Sigmoid colon (tissue), 7 donors: Measurements from ENCODE around the gene TGM6. TPM values are rescaled to one million over a fixed set of nuclear protein-coding genes. Genes with fewer than 3 reads are reported as not detected.

ENCODE experiments used
- DNase-seq: peaks from one replicate; pipeline ENCODE4 v3.0.0-alpha.2; 2019
- H3K27ac ChIP-seq, 4 donors: fragments of 200-600 bp; sonication (generic); one replicate each; pipeline ENCODE4 v1.5.1; 2016 to 2019; ENCODE audit warnings: mild to moderate bottlenecking in 1 of 4
- H3K27me3 ChIP-seq, 3 donors: fragments of 200-600 bp; sonication (generic); one replicate each; pipeline ENCODE4 v1.5.1; 2019; ENCODE audit warnings: mild to moderate bottlenecking in 1 of 3
- H3K36me3 ChIP-seq, 4 donors: fragments of 200-600 bp; sonication (generic); one replicate each; pipeline ENCODE4 v1.5.1; 2016 to 2019
- H3K4me1 ChIP-seq, 4 donors: fragments of 200-600 bp; sonication (generic); one replicate each; pipeline ENCODE4 v1.5.1; 2017 to 2019
- H3K4me3 ChIP-seq, 4 donors: fragments of 200-600 bp; sonication (generic); one replicate each; pipeline ENCODE4 v1.5.1; 2017 to 2019; ENCODE audit warnings: mild to moderate bottlenecking in 2 of 4, moderate library complexity in 1 of 4
- H3K9me3 ChIP-seq, 4 donors: fragments of 200-600 bp in 3 of 4; sonication (generic) in 3 of 4; one replicate each; pipeline versions ENCODE4 v1.5.1 to v1.6.1; 2013 to 2019
- CTCF ChIP-seq, 4 experiments: fragments of 450-650 bp in 3 of 4; fragments of 200-600 bp in 1 of 4; IDR thresholded peaks; one replicate each; pipeline ENCODE4 v1.5.1; 2016 to 2019; ENCODE audit warnings: antibody characterized with exemption in 4 of 4, mild to moderate bottlenecking in 3 of 4, moderate library complexity in 2 of 4
- EP300 ChIP-seq, 4 donors: sonication (generic); formaldehyde crosslinking; IDR thresholded peaks; one replicate each; pipeline ENCODE4 v1.6.1; 2017; ENCODE audit warnings: antibody characterized with exemption in 4 of 4
- POLR2A ChIP-seq, 2 donors: fragments of 450-650 bp; IDR thresholded peaks; one replicate each; pipeline ENCODE4 v1.6.1; 2016; ENCODE audit warnings: antibody characterized with exemption in 2 of 2, mild to moderate bottlenecking in 2 of 2, moderate library complexity in 2 of 2
- POLR2AphosphoS5 ChIP-seq, 4 donors: sonication (generic); formaldehyde crosslinking; IDR thresholded peaks; one replicate each; pipeline ENCODE4 v1.6.1; 2017; ENCODE audit warnings: antibody characterized with exemption in 4 of 4
- WGBS, 2 donors: extraction: QIAGEN DNeasy Blood & Tissue Kit; methylation state at CpG; one replicate each; pipeline ENCODE4 v1.1.7; 2013; 5-methylcytosine and 5-hydroxymethylcytosine counted together
- intact Hi-C: fragments of 100-400 bp; cut with DNase I; formaldehyde crosslinking; loops from one replicate; pipeline ENCODE4 v1.15.1; 2023
- polyA plus RNA-seq, 3 donors: library from polyadenylated mRNA; stranded (reverse); fragments of 200-250 nt; gene quantifications; one replicate each; pipeline ENCODE4 v1.2.3, GENCODE V29; 2013
- total RNA-seq, 4 donors: library from RNA; depleted of rRNA; stranded (reverse); fragments of >200 nt; gene quantifications; one replicate each; pipeline ENCODE4 v1.1.0, GENCODE V29; 2016
- donor health status: healthy with polysubstance abuse.
- donor health status: Bipolar disorder and iron deficiency.
- donor health status: healthy.

Gene TGM6
- total and polyA plus RNA-seq, 7 donors: not detected

DNA sequence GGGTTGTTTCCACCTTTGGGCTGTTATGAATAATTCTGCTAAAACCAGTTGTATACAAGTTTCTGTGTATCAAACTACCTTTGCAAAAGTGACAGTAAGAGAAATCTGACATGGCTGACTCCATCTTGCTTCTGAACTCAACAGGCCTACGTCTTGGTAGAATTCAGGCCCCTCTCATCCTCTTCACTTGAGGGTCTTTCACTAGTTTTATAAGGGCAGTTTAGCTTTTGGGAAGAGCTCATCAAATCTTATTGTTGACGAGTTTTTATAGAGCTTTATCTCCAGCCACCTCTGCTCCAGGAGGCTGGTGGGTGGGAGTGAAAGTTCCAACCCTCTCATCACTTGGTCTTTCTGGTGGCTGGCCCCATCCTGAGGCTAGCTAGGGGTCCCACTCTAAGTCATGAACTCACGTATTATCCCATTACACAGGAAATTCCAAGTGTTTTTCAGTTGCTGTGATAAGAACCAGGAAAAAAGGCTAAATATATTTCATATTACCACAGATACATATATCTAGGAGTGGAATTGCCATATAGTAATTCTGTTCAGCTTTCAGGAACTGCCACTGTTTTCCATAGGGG, 78.3 kb downstream of the TGM6 start:
- 88 to 89% methylated on average over 3 of the region's 3 CpGs for WGBS, 2 donors
- no peaks in the 10 kb centered on the region for H3K4me1 ChIP-seq
- no peak overlapping the region for H3K27ac ChIP-seq
- intact Hi-C loops: no loop called here
- no peak overlapping the region for H3K4me3 ChIP-seq
- H3K36me3 ChIP-seq: peaks cover 29 to 56% (median 38%) of the 10 kb centered on the region in 4 donors
- no peak for DNase-seq
- no peaks in the 10 kb centered on the region for H3K9me3 ChIP-seq
- H3K27me3 ChIP-seq: no peaks in the 10 kb centered on the region
- no peak for TF ChIP-seq POLR2A (IDR thresholded peaks at IDR 0.05)
- TF ChIP-seq EP300 (IDR thresholded peaks at IDR 0.05): no peak
- TF ChIP-seq CTCF (IDR thresholded peaks at IDR 0.05): no peak
- TF ChIP-seq POLR2AphosphoS5 (IDR thresholded peaks at IDR 0.05): no peak

- H3K27me3 ChIP-seq: no peaks in the 10 kb centered on the region
- DNase-seq: no peak
- no peaks in the 10 kb centered on the region for H3K4me1 ChIP-seq
- no peak overlapping the region for H3K4me3 ChIP-seq
- no peak overlapping the region for H3K27ac ChIP-seq
- no peaks in the 10 kb centered on the region for H3K9me3 ChIP-seq
- 32 to 69% methylated on average over 1 of the region's 1 CpG for WGBS, 2 donors
- TF ChIP-seq CTCF (IDR thresholded peaks at IDR 0.05) (no peak), POLR2AphosphoS5 (IDR thresholded peaks at IDR 0.05) (no peak), EP300 (IDR thresholded peaks at IDR 0.05) (no peak), POLR2A (IDR thresholded peaks at IDR 0.05) (no peak)
- peaks cover 31 to 67% (median 48%) of the 10 kb centered on the region in 4 donors for H3K36me3 ChIP-seq
- intact Hi-C loops: no loop called here
Measured at GRCh38 chr20:2459981-2460751, 79.5 kb downstream of the TGM6 start.

GRCh38 chr20:2460752-2461424, 80.2 kb downstream of the TGM6 start:
- no peak overlapping the region for H3K27ac ChIP-seq
- no peaks in the 10 kb centered on the region for H3K4me1 ChIP-seq
- DNase-seq: no peak
- whole genome bisulfite sequencing, 2 donors: 84 to 87% methylated on average over 4 of the region's 4 CpGs
- intact Hi-C loops: no loop called here
- no peaks in the 10 kb centered on the region for H3K27me3 ChIP-seq
- no peaks in the 10 kb centered on the region for H3K9me3 ChIP-seq
- H3K4me3 ChIP-seq: no peak overlapping the region
- TF ChIP-seq POLR2AphosphoS5 (IDR thresholded peaks at IDR 0.05) (no peak), EP300 (IDR thresholded peaks at IDR 0.05) (no peak), POLR2A (IDR thresholded peaks at IDR 0.05) (no peak)
- H3K36me3 ChIP-seq: peaks cover 38 to 75% (median 55%) of the 10 kb centered on the region in 4 donors

GRCh38 chr20:2462484-2462883, 81.8 kb downstream of the TGM6 start:
- Histone ChIP-seq H3K9me3 (no peaks in the 10 kb centered on the region), H3K27me3 (no peaks in the 10 kb centered on the region), H3K36me3 (peaks cover 47 to 91% (median 69%) of the 10 kb centered on the region in 4 donors), H3K4me3 (no peak overlapping the region), H3K27ac (no peak overlapping the region), H3K4me1 (peaks cover 0 to 5% (median under 1%) of the 10 kb centered on the region in 4 donors)
- 94 to 97% methylated on average over 3 of the region's 3 CpGs for WGBS, 2 donors
- TF ChIP-seq EP300 (IDR thresholded peaks at IDR 0.05) (no peak), CTCF (IDR thresholded peaks at IDR 0.05) (no peak), POLR2A (IDR thresholded peaks at IDR 0.05) (no peak), POLR2AphosphoS5 (IDR thresholded peaks at IDR 0.05) (no peak)
- intact Hi-C loops: no loop called here
- DNase-seq: no peak
